Uterus (tissue), 2 donors: Measurements from ENCODE around the gene GLI2.

Source experiments
- POLR2A ChIP-seq, 2 donors: fragments of 450-650 bp; IDR thresholded peaks; one replicate each; pipeline ENCODE4 v1.6.1; 2016; ENCODE audit warnings: antibody characterized with exemption in 2 of 2, mild to moderate bottlenecking in 1 of 2, moderate library complexity in 1 of 2
- TF ChIP-seq, protein P1 (sequence below), 4 experiments: fragments of 200-600 bp in 2 of 4; fragments of 450-650 bp in 2 of 4; sonication (generic) in 2 of 4; IDR thresholded peaks; one replicate each; pipeline ENCODE4 v1.5.1; 2016 to 2019; ENCODE audit warnings: antibody characterized with exemption in 4 of 4, mild to moderate bottlenecking in 2 of 4, moderate library complexity in 1 of 4

DNA sequence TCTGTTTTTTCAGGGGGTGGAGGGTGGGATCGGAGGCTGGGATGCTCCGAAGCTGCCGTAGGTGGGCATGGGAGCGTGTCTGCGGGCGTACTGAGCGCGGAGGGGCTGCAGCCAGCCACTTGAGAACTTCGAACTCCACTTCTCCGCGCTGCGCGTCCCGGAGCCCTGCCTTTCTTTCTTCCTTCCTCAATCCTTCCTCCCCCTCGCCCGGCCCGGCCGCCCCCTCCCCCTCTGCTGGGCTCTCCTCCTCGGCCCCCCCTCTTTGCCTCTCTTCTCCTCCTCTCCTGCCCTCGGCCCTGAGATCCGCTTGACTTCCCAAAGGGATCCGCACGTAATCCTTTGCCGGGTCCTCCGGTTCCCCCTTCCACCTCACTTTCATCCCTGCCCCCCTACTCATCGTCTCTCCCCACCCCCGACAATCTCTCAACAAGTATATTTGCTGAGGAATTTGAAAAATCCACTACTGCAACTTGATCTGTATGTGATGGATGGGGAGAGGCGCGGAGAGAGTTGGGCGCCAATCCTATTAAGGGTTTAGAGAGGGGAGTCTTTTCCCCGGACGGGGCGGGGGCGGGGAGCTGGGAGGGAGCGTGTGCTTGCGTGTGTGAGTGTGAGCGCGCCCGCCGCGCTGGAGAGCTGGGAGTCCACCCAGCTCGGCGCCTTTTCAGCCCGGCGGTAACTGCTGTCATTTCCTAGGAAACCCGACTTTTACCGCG is 1.1 kb downstream of the GLI2 start:
- no peak for TF ChIP-seq POLR2A (IDR thresholded peaks at IDR 0.05)
- TF ChIP-seq, protein P1, sequence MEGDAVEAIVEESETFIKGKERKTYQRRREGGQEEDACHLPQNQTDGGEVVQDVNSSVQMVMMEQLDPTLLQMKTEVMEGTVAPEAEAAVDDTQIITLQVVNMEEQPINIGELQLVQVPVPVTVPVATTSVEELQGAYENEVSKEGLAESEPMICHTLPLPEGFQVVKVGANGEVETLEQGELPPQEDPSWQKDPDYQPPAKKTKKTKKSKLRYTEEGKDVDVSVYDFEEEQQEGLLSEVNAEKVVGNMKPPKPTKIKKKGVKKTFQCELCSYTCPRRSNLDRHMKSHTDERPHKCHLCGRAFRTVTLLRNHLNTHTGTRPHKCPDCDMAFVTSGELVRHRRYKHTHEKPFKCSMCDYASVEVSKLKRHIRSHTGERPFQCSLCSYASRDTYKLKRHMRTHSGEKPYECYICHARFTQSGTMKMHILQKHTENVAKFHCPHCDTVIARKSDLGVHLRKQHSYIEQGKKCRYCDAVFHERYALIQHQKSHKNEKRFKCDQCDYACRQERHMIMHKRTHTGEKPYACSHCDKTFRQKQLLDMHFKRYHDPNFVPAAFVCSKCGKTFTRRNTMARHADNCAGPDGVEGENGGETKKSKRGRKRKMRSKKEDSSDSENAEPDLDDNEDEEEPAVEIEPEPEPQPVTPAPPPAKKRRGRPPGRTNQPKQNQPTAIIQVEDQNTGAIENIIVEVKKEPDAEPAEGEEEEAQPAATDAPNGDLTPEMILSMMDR (IDR thresholded peaks at IDR 0.05), result no peak
